GM12878 (cell line): Measurements from ENCODE around the gene RASAL2. TPM values are rescaled to one million over a fixed set of nuclear protein-coding genes. Genes with fewer than 3 reads are reported as not detected.

ENCODE experiments used
- ATAC-seq: fragments of 200-7000 bp; cut with Tn5 transposase; 3 replicates; pipeline ENCODE4 v1.9.1; 2020; ENCODE audit warnings: mild to moderate bottlenecking, moderate library complexity
- BruUV-seq: library from RNA; stranded (reverse); fragments of 400-500 nt; replicated peaks from 2 replicates; lab custom pipeline; 2021; lab: Mats Ljungman, UMichigan
- CTCF ChIA-PET: fragments of 300-600 bp; sonication (Branson Sonifier 250); formaldehyde crosslinking; extraction: SDS; loops from one replicate; lab custom pipeline; 2021; ENCODE audit warnings: inconsistent platforms; lab: Yijun Ruan, JAX
- POLR2A ChIA-PET: fragments of 350-600 bp; formaldehyde crosslinking; extraction: SDS; loops from one replicate; lab custom pipeline; 2021; ENCODE audit warnings: inconsistent platforms; lab: Charles Lee
- RAD21 ChIA-PET: fragments of 300-600 bp; sonication (Branson Sonifier 250); formaldehyde crosslinking; loops from one replicate; lab custom pipeline; 2023; ENCODE audit warnings: antibody characterized with exemption; ENCODE audit not compliant: unreplicated experiment; lab: Charles Lee
- SMC1A ChIA-PET: fragments of 300-600 bp; sonication (Branson Sonifier 250); formaldehyde crosslinking; loops from one replicate; lab custom pipeline; 2023; ENCODE audit not compliant: unreplicated experiment, uncharacterized antibody; lab: Charles Lee
- DNase-seq: peaks from one replicate; pipeline ENCODE4 v3.0.0-alpha.2; 2011; ENCODE audit warnings: low read depth, low spot score
- FAIRE-seq: peaks from 3 replicates; lab custom pipeline; 2011; peaks lifted over from hg19 to GRCh38; lab: Jason Lieb, UNC
- H2AFZ ChIP-seq: 2 replicates; pipeline ENCODE4 v1.6.0; 2011; ENCODE audit warnings: low read depth, low read length, control low read depth; ENCODE audit not compliant: control insufficient read depth
- H3K27ac ChIP-seq: 2 replicates; pipeline ENCODE4 v1.5.1; 2011; ENCODE audit warnings: control low read depth; ENCODE audit not compliant: control insufficient read depth, insufficient read depth
- H3K27me3 ChIP-seq, 2 experiments: replicated peaks in 1 of 2; 2 replicates each; pipeline versions ENCODE4 v1.6.0 to v1.6.1; 2011; ENCODE audit warnings: low read length in 1 of 2; ENCODE audit not compliant: control insufficient read depth in 2 of 2, insufficient read depth in 2 of 2
- H3K36me3 ChIP-seq, 2 experiments: 2 replicates each; pipeline ENCODE4 v1.5.1; 2011; ENCODE audit warnings: low read length in 1 of 2; ENCODE audit not compliant: control insufficient read depth in 2 of 2, insufficient read depth in 2 of 2
- H3K4me1 ChIP-seq: 2 replicates; pipeline ENCODE4 v1.6.1; 2011; ENCODE audit warnings: mild to moderate bottlenecking, low read length, moderate library complexity, mixed read lengths; ENCODE audit not compliant: control insufficient read depth, insufficient read depth
- H3K4me2 ChIP-seq: 2 replicates; pipeline ENCODE4 v1.6.0; 2011; ENCODE audit warnings: control low read depth; ENCODE audit not compliant: control insufficient read depth, insufficient read depth
- H3K4me3 ChIP-seq: fragments of 200-600 bp; sonication (generic); 2 replicates; pipeline ENCODE4 v1.5.1; 2016
- H3K79me2 ChIP-seq: 2 replicates; pipeline ENCODE4 v1.6.0; 2011; ENCODE audit warnings: low read length; ENCODE audit not compliant: control insufficient read depth, insufficient read depth
- H3K9ac ChIP-seq: 2 replicates; pipeline ENCODE4 v1.8.0; 2011; ENCODE audit warnings: low read length, control low read depth, mixed read lengths; ENCODE audit not compliant: control insufficient read depth, insufficient read depth
- H3K9me3 ChIP-seq: replicated peaks from 3 replicates; pipeline ENCODE4 v1.5.1; 2011; ENCODE audit warnings: mild to moderate bottlenecking, low read length; ENCODE audit not compliant: control insufficient read depth, insufficient read depth
- H4K20me1 ChIP-seq: 2 replicates; pipeline ENCODE4 v1.6.0; 2011; ENCODE audit not compliant: control insufficient read depth, insufficient read depth
- MAX ChIP-seq: IDR thresholded peaks from 2 replicates; pipeline ENCODE4 v1.6.1; 2012; ENCODE audit warnings: low read depth, low read length, improper control_type of control experiment
- NKRF ChIP-seq: fragments of 450-650 bp; conservative IDR thresholded peaks from 2 replicates; pipeline ENCODE4 v1.6.1; 2017; ENCODE audit warnings: mild to moderate bottlenecking, moderate library complexity
- SPI1 ChIP-seq: IDR thresholded peaks from 2 replicates; pipeline ENCODE4 v1.6.1; 2011; ENCODE audit warnings: low read depth, mild to moderate bottlenecking, low read length, moderate library complexity, borderline replicate concordance; ENCODE audit not compliant: insufficient read depth
- SRF ChIP-seq, 2 experiments: IDR thresholded peaks; 2 replicates each; pipeline ENCODE4 v1.6.1; 2011; ENCODE audit warnings: low read depth in 2 of 2, low read length in 2 of 2, mild to moderate bottlenecking in 1 of 2, moderate library complexity in 1 of 2
- TBL1XR1 ChIP-seq: IDR thresholded peaks from 2 replicates; pipeline ENCODE4 v1.6.1; 2012; ENCODE audit warnings: low read depth, low read length, improper control_type of control experiment
- ZNF207 ChIP-seq: fragments of 450-650 bp; IDR thresholded peaks from 2 replicates; pipeline ENCODE4 v1.6.1; 2014; ENCODE audit warnings: antibody characterized with exemption, mild to moderate bottlenecking, borderline replicate concordance
- WGBS: methylation state at CpG from one replicate; pipeline ENCODE4 v1.1.6; 2016; ENCODE audit warnings: low lambda C conversion rate; ENCODE audit not compliant: insufficient replicate concordance, insufficient coverage; ENCODE audit errors: missing lambda C conversion rate; 5-methylcytosine and 5-hydroxymethylcytosine counted together
- in situ Hi-C: fragments of 300-500 bp; cut with MboI; formaldehyde crosslinking; loops from 9 replicates; pipeline ENCODE4 v1.14.3; 2018; ENCODE audit warnings: mixed read lengths
- intact Hi-C: fragments of 100-400 bp; cut with micrococcal nuclease; formaldehyde crosslinking; loops from one replicate; pipeline ENCODE4 v1.14.2; 2022; ENCODE audit not compliant: unreplicated experiment
- polyA plus RNA-seq, 11 experiments: library from polyadenylated mRNA; depleted of rRNA in 4 of 11; unstranded in 6 of 11; stranded (reverse) in 5 of 11; fragments of >200 nt; fragmentation: Nextera tagmentation in 4 of 11; fragmentation: Illumina TruSeq in 1 of 11; extraction: Ambion mirVana in 4 of 11; extraction: Trizol in 1 of 11; gene quantifications; 1 replicate in 1 of 11; 2 replicates in 10 of 11; pipeline versions ENCODE4 v1.2.1 to v1.2.3, GENCODE V29; 2011 to 2016; ENCODE audit warnings: inconsistent platforms in 2 of 11, missing spikeins in 2 of 11, low read depth in 1 of 11
- total RNA-seq, 4 experiments: library from RNA; depleted of rRNA in 3 of 4; stranded (reverse); fragments of >200 nt in 3 of 4; fragmentation: Illumina TruSeq in 1 of 4; extraction: Trizol in 1 of 4; gene quantifications; 2 replicates each; pipeline versions ENCODE4 v1.2.1 to v1.2.3, GENCODE V29; 2013 to 2021

RASAL2 gene
- total and polyA plus RNA-seq, 10 of the 15 experiments (the other 5 are each of a cell fraction or from before 2014, with no cell fraction given) = 0.02 to 6.9 (median 0.17) TPM; not detected in 1

- ChIA-PET CTCF (interaction anchor here (0.7 to 1.6 kb wide), 3 partner anchors 13 to 142 kb away, joined by 3 to 5 read pairs (median 3); no protein-coding TSS in a partner anchor), SMC1A (interaction anchor here (0.8 to 1.5 kb wide), 4 partner anchors 9 to 118 kb away, joined by 3 to 4 read pairs (median 4); no protein-coding TSS in a partner anchor), RAD21 (no interaction called here), POLR2A (no interaction called here)
- no peaks in the 10 kb centered on the region for H3K9me3 ChIP-seq
- no peak for DNase-seq
- H3K36me3 ChIP-seq = no peaks in the 10 kb centered on the region
- no peaks in the 10 kb centered on the region for H3K79me2 ChIP-seq
- BruUV-seq = no TSS peak
- no peak for ATAC-seq
- H2AFZ ChIP-seq = no peak overlapping the region
- intact Hi-C loops (no loop called here), in situ Hi-C loops (no loop called here)
- H3K4me2 ChIP-seq = no peak overlapping the region
- 0% methylated on average over 1 of the region's 1 CpG for WGBS
- TF ChIP-seq NKRF (no peak), SRF (IDR thresholded peaks at IDR 0.05; ENCODE audit: low read depth in 2 of 2, low read length in 2 of 2) (no peak), ZNF207 (no peak), MAX (no peak), TBL1XR1 (no peak), SPI1 (no peak)
- H3K27me3 ChIP-seq = no peaks in the 10 kb centered on the region
- no peaks in the 10 kb centered on the region for H4K20me1 ChIP-seq
- H3K9ac ChIP-seq = no peak overlapping the region
- H3K4me3 ChIP-seq = no peak overlapping the region
- FAIRE-seq = no peak
- H3K27ac ChIP-seq = no peak overlapping the region
- no peaks in the 10 kb centered on the region for H3K4me1 ChIP-seq
These were observed 80.6 kb downstream of the RASAL2 start for GRCh38 chr1:178174539-178174938.
